ENCODE results near the gene HMGN1. TPM values are rescaled to one million over a fixed set of nuclear protein-coding genes. Genes with fewer than 3 reads are reported as not detected.

HMGN1 gene
- total RNA-seq, 1 experiment from 2014 or later = 391 TPM

GRCh38 chr21:39388038-39388810 is 39.3 kb upstream of the HMGN1 start:
- intact Hi-C loops (cut with micrococcal nuclease; ENCODE audit: unreplicated experiment) = loop anchor here (1.0 to 5.0 kb wide), 5 partner anchors 15 to 206 kb away; partner anchors contain the start of genes BRWD1, HMGN1 and PSMG1

DNA sequence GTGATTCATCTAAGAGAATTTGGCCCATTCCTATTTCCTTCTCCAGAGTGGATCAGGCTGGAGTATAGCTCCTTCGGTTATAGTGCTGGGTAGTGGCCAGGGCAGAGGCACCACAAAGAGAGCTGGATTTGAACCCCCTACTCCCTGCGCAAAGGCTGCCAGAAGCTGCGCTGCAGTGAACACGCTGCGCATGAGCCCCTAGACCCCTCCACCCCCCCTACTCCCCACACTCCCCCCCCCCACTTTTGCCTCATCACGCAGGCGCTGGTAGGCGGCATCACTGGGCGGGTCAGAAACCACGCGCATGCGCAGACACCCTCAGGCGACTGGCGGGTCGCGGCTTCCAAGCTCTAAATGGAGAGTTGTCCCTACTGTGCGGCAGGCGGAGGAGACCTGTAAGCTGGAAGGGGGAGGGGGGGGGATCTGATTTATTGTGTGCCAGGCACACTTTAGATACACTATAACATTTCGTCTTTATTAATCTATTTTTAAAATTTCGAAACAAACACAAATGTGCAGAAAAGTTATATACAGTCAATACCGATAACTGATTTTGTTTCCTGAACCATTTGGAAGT is 38.7 kb upstream of the HMGN1 start:
- no peaks in the 10 kb centered on the region for H3K27me3 Mint-ChIP-seq (ENCODE audit: insufficient read depth, unreplicated experiment)
- Histone ChIP-seq H3K9me3 (no peaks in the 10 kb centered on the region), H3K27me3 (replicated peaks; ENCODE audit: control insufficient read depth, insufficient read depth, low read length) (no peaks in the 10 kb centered on the region), H3K4me3 (ENCODE audit: low read depth, low read length) (peak overlapping the region; percentile 50), H3K36me3 (ENCODE audit: control insufficient read depth, insufficient read depth, low read length) (no peaks in the 10 kb centered on the region), H3K4me1 (peaks cover 4% of the 10 kb centered on the region; the same call in 1 of the 2 replicates)
- no peaks in the 10 kb centered on the region for H3K4me1 Mint-ChIP-seq (ENCODE audit: low read depth, unreplicated experiment)
- peaks cover 28% of the 10 kb centered on the region for H3K36me3 Mint-ChIP-seq (ENCODE audit: insufficient read depth, unreplicated experiment)
- H3K4me3 Mint-ChIP-seq (ENCODE audit: unreplicated experiment) = peak overlapping the region; percentile 82
- ChIA-PET CTCF (interaction anchor here (0.6 to 1.6 kb wide), 15 partner anchors 14 to 1240 kb away, joined by 3 to 44 read pairs (median 4); partner anchors contain the start of gene HMGN1), POLR2A (interaction anchor here (0.6 to 1.4 kb wide), 6 partner anchors 13 to 74 kb away, joined by 3 to 19 read pairs (median 8); partner anchors contain the start of genes BRWD1 and HMGN1)
- DNase-seq = peak; percentile 95
- H3K9me3 Mint-ChIP-seq (ENCODE audit: unreplicated experiment) = no peaks in the 10 kb centered on the region
- TF ChIP-seq, protein P1, sequence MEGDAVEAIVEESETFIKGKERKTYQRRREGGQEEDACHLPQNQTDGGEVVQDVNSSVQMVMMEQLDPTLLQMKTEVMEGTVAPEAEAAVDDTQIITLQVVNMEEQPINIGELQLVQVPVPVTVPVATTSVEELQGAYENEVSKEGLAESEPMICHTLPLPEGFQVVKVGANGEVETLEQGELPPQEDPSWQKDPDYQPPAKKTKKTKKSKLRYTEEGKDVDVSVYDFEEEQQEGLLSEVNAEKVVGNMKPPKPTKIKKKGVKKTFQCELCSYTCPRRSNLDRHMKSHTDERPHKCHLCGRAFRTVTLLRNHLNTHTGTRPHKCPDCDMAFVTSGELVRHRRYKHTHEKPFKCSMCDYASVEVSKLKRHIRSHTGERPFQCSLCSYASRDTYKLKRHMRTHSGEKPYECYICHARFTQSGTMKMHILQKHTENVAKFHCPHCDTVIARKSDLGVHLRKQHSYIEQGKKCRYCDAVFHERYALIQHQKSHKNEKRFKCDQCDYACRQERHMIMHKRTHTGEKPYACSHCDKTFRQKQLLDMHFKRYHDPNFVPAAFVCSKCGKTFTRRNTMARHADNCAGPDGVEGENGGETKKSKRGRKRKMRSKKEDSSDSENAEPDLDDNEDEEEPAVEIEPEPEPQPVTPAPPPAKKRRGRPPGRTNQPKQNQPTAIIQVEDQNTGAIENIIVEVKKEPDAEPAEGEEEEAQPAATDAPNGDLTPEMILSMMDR (IDR thresholded peaks at IDR 0.05; ENCODE audit: insufficient read depth in 1 of 2, low read depth in 1 of 2, low read length in 1 of 2, severe bottlenecking in 1 of 2, unreplicated experiment in 1 of 2) = no peak
- no TSS peak for BruUV-seq (replicated peaks)
- intact Hi-C loops (cut with micrococcal nuclease; ENCODE audit: unreplicated experiment) = loop anchor here (1.0 to 5.0 kb wide), 5 partner anchors 14 to 205 kb away; partner anchors contain the start of genes BRWD1, HMGN1 and PSMG1
- H3K27ac Mint-ChIP-seq (ENCODE audit: unreplicated experiment) = peak overlapping the region; percentile 69

More at GRCh38 chr21:39388038-39388810, 39.3 kb upstream of the HMGN1 start:
- Mint-ChIP-seq H3K36me3 (ENCODE audit: insufficient read depth, unreplicated experiment) (peaks cover 35% of the 10 kb centered on the region), H3K27ac (ENCODE audit: unreplicated experiment) (peak overlapping the region; percentile 69), H3K4me3 (ENCODE audit: unreplicated experiment) (peak overlapping the region; percentile 82), H3K9me3 (ENCODE audit: unreplicated experiment) (no peaks in the 10 kb centered on the region), H3K27me3 (ENCODE audit: insufficient read depth, unreplicated experiment) (no peaks in the 10 kb centered on the region), H3K4me1 (ENCODE audit: low read depth, unreplicated experiment) (no peaks in the 10 kb centered on the region)
- CTCF ChIA-PET = interaction anchor here (0.6 to 1.6 kb wide), 9 partner anchors 14 to 59 kb away, joined by 3 to 44 read pairs (median 4); partner anchors contain the start of gene HMGN1
- Histone ChIP-seq H3K36me3 (ENCODE audit: control insufficient read depth, insufficient read depth, low read length) (no peaks in the 10 kb centered on the region), H3K9me3 (no peaks in the 10 kb centered on the region), H3K4me1 (peaks cover 4% of the 10 kb centered on the region; the same call in 1 of the 2 replicates), H3K4me3 (ENCODE audit: low read depth, low read length) (peak overlapping the region; percentile 50), H3K27me3 (replicated peaks; ENCODE audit: control insufficient read depth, insufficient read depth, low read length) (no peaks in the 10 kb centered on the region)
- no TSS peak for BruUV-seq (replicated peaks)
- peak; percentile 88 to 92 for DNase-seq
- TF ChIP-seq, protein P1 (IDR thresholded peaks at IDR 0.05; ENCODE audit: insufficient read depth in 1 of 2, low read depth in 1 of 2, low read length in 1 of 2, severe bottlenecking in 1 of 2, unreplicated experiment in 1 of 2) = peak; percentile 88 to 94
- POLR2A ChIA-PET = interaction anchor here (0.6 to 1.4 kb wide), 5 partner anchors 14 to 75 kb away, joined by 3 to 19 read pairs (median 8); partner anchors contain the start of genes BRWD1 and HMGN1

GRCh38 chr21:39386899-39387298 is 38.0 kb upstream of the HMGN1 start:
- no peaks in the 10 kb centered on the region for H3K36me3 ChIP-seq (ENCODE audit: control insufficient read depth, insufficient read depth, low read length)
- intact Hi-C loops (cut with micrococcal nuclease; ENCODE audit: unreplicated experiment) = loop anchor here (5.0 kb wide), 2 partner anchors 55 to 205 kb away; partner anchors contain the start of gene PSMG1
- no peaks in the 10 kb centered on the region for H3K27me3 ChIP-seq (replicated peaks; ENCODE audit: control insufficient read depth, insufficient read depth, low read length)
- BruUV-seq (replicated peaks) = no TSS peak
- H3K4me1 Mint-ChIP-seq (ENCODE audit: low read depth, unreplicated experiment) = no peaks in the 10 kb centered on the region
- TF ChIP-seq, protein P1 (IDR thresholded peaks at IDR 0.05; ENCODE audit: insufficient read depth in 1 of 2, low read depth in 1 of 2, low read length in 1 of 2, severe bottlenecking in 1 of 2, unreplicated experiment in 1 of 2) = no peak
- peak overlapping the region; percentile 82 for H3K4me3 Mint-ChIP-seq (ENCODE audit: unreplicated experiment)
- POLR2A ChIA-PET = interaction anchor here (1.2 kb wide), 1 partner anchor 13 kb away, joined by 8 read pairs; no protein-coding TSS in a partner anchor
- H3K36me3 Mint-ChIP-seq (ENCODE audit: insufficient read depth, unreplicated experiment) = peaks cover 22% of the 10 kb centered on the region
- no peaks in the 10 kb centered on the region for H3K27me3 Mint-ChIP-seq (ENCODE audit: insufficient read depth, unreplicated experiment)
- CTCF ChIA-PET = interaction anchor here (1.0 to 2.0 kb wide), 5 partner anchors 13 to 54 kb away, joined by 4 to 44 read pairs (median 7); partner anchors contain the start of gene HMGN1
- no peaks in the 10 kb centered on the region for H3K9me3 Mint-ChIP-seq (ENCODE audit: unreplicated experiment)
- DNase-seq = no peak
- H3K4me1 ChIP-seq = peaks cover 4% of the 10 kb centered on the region; the same call in 1 of the 2 replicates
- H3K4me3 ChIP-seq (ENCODE audit: low read depth, low read length) = no peak overlapping the region
- H3K9me3 ChIP-seq = no peaks in the 10 kb centered on the region
- H3K27ac Mint-ChIP-seq (ENCODE audit: unreplicated experiment) = peak overlapping the region; percentile 69

Data from Caco-2 (cell line).